GM19193 (cell line): ENCODE data around the gene TFPT.

Experiments used
- POLR2A ChIP-seq: IDR thresholded peaks from 4 replicates; pipeline ENCODE4 v1.6.1; 2011; ENCODE audit not compliant: insufficient read depth, insufficient read length; ENCODE audit errors: extremely low read depth

The TFPT gene, protein sequence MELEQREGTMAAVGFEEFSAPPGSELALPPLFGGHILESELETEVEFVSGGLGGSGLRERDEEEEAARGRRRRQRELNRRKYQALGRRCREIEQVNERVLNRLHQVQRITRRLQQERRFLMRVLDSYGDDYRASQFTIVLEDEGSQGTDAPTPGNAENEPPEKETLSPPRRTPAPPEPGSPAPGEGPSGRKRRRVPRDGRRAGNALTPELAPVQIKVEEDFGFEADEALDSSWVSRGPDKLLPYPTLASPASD

DNA sequence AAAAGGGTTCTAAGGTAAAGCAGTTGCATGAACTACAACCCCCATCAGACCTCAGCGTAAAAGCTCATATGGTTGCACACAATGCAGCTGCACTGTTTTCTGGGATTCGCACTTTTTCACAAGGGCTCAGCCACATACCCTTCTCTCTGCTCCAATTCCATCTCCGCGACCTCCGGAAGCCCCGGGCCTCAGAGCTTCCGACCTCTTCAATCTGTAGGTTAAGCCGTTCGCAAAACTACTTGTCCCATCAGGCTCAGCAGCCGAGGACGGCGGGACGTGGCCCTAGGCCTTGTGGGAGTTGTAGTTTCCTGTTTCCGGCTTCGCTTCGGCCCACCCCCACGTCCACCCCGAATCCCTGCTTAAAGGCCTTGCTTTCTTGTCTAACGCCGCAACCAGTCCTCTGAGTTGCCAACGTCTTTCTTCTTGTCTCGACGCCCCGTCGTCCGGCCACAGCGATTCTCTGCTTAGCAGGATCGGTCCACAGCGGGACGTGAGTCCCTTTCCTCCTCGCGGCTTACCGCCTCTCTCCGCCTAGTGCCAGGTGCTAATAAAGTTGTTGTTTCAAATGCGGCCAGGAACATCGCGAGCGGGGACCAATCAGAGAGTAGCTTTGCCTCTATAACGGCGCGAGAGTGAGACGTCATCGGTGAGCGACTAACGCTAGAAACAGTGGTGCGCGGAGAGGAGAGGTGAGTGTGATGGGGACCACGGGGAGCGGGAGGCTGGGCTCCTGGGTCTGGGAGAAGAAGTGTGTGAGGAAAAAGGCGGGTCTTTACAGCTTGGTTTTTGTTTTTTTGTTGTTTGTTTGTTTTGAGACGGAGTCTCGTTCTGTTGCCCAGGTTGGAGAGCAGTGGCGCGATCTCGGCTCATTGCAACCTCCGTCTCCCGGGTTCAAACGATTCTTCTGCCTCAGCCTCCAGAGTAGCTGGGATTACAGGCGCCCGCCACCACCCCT lies at the start of gene TFPT, which contains the start of gene PRPF31:
TSS of gene TFPT (minus strand) at position 549 of the 955 bp plus-strand sequence. CDS start at position 161, 388 bp downstream.
TSS of gene PRPF31 (plus strand) at position 646 of the 955 bp plus-strand sequence. CDS start 2,525 bp downstream, outside the sequence.
- TF ChIP-seq POLR2A: peak; percentile 72

DNA sequence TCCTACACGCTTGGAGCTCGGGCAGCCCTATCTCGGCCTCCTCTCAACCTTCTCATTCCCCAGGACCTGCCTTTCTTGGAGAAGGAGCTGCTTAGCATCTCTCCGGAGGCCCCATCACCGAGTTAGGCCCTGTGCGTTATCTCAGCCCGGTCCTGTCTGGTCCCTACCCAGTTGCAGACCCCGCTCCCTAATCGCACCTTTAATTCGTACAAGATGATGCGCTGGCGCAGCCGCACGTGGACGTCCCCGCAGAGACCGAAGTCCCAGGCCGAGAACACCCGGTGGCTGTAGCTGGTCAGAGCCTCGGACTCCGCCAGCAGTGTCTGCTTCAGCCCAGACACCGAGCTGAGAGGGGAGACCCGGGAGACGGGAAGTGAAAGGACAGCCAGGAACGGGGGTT lies 49.8 kb upstream of the TFPT start:
- no peak for TF ChIP-seq POLR2A

DNA sequence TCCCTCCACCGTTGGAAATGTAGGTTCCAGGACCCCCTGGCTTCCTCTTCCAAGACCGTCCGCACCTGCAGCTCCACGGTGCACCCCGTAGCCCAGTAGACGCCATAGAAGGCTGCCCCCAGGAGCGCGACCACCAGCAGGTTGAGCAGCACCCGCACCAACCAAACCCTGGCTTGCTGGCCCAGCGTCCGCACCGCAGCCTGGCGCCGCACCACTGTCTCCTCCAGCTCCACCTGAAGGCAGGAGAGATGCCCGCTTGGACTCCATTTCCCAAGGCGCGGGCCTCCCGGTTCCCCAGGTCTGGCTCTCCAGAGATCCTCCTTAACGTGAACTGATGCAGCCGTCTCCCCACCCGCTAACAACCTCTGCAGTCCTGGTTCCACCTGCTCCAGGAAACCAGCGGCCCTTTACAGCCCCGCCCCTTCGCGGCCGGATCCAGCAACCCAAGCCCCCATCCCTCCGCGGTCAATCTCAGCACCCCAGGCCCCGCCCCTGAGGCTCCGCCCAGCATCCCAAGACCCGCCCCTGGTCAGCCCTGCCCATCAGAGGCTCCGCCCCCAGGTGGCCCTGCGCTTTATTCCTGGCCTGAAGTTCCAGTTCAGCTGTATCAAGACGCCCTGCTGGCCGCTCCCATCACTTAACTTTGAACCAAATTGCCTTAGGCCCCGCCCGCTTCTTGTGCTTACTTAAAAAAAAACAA lies 49.1 kb upstream of the TFPT start:
- no peak for TF ChIP-seq POLR2A

DNA sequence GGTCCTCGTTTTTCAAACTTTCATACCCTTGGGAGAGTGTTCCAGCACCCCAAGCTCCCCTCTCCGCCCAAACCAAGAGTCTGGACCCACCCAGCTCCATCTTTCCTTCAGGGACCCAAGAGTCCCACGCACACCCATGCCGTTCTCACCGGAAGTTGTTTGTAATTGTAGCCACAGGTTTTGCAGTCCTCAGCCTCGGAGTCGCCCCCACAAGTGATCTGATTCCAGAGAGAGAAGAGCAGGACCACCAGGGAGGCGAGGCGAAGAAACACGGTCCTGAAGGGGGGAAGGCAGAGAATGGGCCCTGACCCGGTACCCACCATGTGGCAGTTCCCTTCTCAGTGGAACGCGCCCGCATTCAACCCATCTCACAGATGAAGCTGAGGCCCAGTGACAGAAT lies 47.4 kb upstream of the TFPT start:
- TF ChIP-seq POLR2A: no peak

DNA sequence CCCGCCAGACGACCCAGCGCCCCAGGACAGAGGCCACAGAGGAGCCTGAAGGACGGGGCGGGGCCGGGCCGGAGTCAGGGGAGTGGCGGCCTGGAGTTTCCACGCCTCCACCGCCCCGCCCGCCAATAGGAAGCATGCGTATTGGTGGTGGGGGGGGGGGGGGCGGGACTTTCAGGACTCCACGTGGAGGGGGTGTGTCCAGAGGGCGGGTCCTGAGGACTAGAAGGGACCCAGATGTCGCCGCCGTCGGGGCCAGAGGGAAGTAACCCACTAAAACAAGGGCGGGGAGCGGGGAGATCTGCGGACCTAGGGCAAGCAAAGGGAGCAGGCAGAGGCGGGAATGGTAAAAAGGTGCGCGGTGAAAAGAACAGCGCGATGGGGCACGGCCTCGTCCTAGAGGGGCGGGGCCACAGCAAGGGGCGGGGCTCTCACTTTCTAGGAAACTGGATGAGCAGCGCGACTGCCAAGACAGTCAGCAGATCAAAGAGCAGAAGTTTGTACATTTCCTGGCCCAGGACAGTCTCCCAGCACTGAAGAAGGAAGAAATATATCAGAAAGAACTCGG lies 46.9 kb upstream of the TFPT start:
- no peak for TF ChIP-seq POLR2A

DNA sequence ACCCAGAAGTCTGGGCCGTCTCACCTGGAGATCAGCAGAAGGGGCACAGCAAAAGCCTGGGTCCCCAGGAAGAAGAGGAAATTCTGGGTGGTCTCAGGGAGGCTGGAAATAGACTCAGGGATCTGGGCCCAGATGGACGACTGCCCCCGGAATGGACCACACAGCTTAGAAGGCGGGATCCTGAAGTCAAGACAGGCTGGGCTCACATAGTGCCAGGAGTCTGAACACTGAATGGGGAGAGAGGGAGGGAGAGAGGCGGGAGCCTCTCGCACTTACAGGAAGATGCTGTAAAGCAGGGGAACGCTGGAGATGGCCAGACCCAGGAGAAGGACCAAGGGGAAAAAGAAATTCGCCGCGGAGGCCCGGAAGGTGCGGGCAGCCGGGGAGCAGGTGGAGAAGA lies 45.4 kb upstream of the TFPT start:
- no peak for TF ChIP-seq POLR2A

DNA sequence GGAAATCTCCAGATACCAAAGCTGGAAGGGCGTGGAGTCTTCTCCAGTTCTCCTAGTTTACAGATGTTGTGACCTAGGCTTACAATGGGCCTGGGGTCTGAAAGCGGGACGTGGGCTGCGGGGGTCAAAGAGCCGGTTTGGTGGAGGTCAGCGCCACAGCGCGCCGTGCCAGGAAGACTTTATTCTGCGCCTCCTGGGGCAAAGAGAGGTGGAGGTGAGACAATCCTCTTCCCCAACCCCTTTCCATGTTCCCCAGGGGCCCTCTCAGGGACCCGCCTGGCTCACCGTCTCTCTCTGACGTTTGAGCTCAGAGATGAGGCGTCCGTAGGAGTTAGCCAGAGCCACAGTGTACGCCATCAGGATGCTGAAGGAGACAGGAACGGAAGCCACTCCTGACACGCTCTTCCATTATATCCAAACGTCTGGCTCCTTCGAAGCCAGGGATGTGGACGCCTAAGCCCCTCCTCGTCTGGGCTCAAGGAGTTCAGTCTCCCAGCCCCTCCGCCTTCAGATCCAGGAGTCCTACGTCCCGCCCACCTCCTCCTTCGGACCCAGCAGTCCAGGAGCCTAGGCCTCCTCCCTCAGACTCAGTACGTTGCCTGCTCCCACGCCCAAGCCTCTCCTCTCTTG lies 44.8 kb upstream of the TFPT start:
- no peak for TF ChIP-seq POLR2A

DNA sequence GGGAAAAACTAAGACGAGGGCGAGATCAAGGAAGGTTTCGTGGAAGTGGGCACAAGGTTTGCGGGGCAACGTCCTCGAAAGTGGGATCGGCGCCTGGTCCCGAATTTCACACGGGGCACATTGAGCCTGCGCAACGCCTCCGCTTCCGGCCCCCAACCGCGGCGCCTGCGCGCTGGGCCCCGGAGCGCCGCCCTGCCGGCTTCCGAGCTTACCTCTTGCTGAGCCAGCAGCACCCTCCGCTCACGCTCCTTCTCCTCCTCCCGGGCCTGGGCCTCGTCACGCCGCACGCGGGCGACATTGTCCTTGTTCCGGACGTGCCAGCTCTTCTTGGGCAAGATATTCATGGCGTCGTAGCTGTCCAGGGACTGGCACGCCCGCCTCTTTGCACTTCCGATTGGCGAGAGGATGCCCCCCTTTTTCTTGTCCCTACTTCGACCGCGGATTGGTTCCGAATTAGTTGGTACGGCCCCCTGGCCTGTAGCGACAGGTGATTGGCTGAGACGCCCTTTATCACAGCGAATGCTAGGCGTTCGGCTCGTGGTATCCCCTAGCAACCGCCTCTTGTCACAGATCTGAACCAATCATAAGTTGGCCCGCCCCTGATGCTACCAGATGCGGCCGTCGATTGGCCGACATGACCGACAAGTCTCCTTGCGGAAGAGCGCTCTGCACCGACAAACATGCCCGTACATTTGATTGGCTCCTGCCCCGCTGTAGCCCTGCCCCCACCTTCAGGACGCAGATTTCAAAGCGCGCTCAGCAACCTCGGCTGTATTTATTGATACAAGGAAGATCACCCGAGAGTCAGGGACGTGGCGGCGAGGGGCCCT lies 44.1 kb upstream of the TFPT start, which contains the start of gene LENG1:
TSS of gene LENG1 (minus strand) at position 370 of the 830 bp plus-strand sequence. CDS start at position 344, 26 bp downstream.
- peak; percentile 87 for TF ChIP-seq POLR2A

DNA sequence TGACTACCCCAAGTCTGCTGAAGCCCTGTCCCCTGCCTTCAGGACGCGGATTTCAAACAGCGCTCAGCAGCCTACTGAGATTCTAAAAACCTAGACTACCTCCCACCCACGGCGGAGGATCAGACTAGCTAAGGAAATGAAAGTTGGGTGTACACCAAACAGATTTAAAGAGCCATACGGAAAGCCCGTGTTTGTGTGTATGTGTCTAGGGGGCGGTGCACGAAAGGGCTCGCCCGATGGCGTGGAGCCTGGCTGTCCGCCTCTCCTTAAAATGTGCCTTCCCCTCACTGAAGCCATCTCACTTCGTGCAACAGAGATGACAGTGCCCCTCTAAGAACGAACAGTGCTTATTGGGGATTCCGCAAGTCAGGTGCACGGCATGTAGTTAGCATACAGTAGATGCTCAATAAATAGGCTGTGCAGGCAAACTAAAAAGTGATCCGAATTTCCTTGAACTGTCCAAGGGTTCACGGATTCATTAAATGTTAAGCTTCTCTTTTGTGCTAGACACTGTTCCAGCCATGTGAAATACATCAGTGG lies 43.4 kb upstream of the TFPT start:
- TF ChIP-seq POLR2A: no peak

DNA sequence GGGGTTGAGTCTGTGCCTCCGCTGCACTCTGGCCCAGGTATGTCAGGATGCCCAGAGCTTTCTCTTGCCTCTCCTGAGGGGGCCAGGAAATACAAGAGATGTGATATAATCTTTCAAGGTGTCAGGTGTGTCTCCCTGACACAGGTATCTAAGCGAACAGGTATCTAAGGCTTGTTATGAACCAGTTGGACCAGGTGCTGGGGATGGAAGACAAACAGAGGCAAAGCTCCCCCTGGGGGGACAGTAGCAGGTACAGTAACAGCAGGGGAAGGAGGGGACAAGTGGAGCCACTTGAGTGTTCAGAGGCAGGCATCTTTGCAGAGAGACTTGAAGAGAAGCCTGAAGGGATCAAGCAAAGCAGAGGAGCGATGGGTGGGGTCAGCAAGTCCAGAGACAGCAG lies 41.5 kb upstream of the TFPT start:
- TF ChIP-seq POLR2A: no peak

DNA sequence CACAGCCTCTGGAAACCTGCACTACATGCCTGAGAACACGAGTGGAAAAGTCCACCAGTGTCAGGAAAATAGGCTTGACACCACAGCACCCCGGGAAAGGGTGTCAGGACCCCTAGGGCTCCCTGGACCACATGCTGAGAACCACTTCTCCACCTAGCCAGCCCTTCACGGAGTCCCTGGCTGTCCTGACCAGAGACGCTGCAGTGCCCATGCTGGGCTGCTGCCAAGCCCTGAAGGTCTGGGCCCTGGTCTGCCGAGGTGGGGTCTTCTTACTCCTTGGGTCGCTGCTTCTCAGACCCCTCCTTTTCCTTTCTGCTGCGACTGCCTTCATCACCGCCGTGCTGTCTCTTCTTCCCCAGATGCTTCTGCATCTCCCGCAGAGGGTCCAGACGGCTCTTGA lies 41.0 kb upstream of the TFPT start:
- TF ChIP-seq POLR2A: no peak

DNA sequence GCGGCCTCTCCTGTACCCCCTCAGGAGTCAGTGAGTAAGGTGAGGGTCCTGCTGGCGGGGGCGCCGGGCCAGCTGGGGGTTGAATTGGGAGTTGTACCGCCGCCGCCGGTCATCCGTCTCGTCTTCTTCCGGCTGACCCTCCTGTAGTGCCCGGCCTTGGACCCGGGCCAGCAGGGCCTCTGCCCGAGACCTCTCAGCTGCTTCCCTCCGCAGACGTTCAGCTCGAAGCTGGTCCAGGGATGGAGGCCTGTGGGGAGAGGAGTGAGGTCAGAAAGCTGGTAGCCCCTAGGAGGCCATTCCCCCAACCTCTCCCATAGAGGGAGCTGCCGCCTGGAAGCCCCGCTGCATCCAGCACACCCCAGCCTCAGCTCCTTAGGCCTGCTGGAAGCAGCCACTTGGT lies 40.2 kb upstream of the TFPT start:
- TF ChIP-seq POLR2A: peak; percentile 25

DNA sequence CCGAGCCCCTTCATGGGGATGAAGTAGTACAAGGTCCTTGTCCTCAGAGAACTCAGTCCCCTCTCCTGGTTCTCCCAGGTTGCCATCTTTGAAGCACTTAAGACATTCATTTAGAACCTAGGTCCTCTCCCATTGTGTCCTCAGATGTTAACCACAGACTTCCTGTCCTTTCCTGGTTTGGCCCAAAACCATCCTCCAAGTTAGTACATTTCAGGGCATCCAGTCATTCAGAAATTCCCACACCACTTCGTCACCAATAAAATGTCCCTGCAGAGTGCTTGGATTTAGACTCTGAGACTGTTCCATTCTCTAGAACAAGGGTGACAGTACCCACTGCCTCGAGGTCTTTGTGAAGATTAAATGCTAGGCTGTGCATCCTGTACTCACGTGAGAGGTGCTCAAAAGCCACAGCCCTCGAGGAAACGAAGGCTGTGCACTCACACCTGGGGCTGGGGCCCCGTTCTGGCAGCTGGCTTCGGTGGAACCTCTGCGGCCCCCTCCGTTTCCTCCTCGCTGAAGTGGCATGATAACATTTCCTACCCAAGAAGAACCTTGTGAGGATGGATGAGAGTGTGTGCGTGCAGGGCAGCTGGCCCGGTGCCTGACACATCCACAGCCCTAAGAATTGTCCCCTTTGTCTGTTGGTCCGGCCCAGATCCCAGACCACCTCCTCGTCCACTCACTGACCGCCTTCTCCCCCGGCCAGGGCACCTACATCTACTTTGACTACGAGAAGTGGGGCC lies 39.3 kb upstream of the TFPT start:
- no peak for TF ChIP-seq POLR2A

DNA sequence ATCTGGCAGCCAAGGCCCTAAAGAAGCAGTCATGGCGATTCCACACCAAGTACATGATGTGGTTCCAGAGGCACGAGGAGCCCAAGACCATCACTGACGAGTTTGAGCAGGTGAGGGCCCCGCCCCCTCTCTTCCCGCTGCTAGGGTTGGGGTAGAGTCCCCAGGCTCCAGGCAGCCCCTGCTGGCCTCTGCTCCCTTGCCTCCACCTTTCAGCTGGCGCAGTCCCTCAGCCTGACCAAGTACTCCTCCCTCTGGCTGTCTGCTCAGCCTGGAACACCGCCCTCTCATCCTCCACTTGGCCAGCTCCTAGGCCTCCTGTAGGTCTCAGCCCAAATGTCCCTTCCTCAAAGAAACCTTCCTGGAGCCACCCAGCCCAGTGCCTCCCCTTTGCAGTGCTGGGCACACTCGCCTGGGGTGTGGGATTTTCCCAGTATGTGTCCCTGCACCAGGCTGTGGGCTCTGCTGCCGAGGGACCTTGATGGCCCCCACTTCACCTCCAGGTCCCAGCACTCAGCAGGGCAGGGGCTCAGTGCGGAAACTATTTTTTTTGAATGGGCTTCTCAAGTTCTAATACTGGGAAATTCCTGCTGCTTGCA lies 38.4 kb upstream of the TFPT start:
- no peak for TF ChIP-seq POLR2A
